K562 (cell line): ENCODE data around the gene TK1. TPM values are rescaled to one million over a fixed set of nuclear protein-coding genes. Genes with fewer than 3 reads are reported as not detected.

ENCODE experiments used
- ATF1 ChIP-seq, 2 experiments: fragments of 450-650 bp in 1 of 2; IDR thresholded peaks; 2 replicates each; pipeline ENCODE4 v1.6.1; 2016; ENCODE audit warnings: missing compliant biosample characterization in 1 of 2, missing genetic modification characterization in 1 of 2
- JUND ChIP-seq, 2 experiments: IDR thresholded peaks; 2 replicates in 1 of 2; 3 replicates in 1 of 2; pipeline ENCODE4 v1.6.1; 2011; ENCODE audit warnings: borderline replicate concordance in 2 of 2, low read depth in 2 of 2, low read length in 2 of 2, improper control_type of control experiment in 1 of 2, missing biosample characterization in 1 of 2, missing genetic modification characterization in 1 of 2, missing genetic modification reagents in 1 of 2
- KHSRP ChIP-seq: fragments of 450-650 bp; IDR thresholded peaks from 2 replicates; pipeline ENCODE4 v1.6.1; 2017
- KLF6 ChIP-seq: fragments of 250-450 bp; sonication (Bioruptor Pico); IDR thresholded peaks from 2 replicates; pipeline ENCODE4 v1.4.0; 2020; ENCODE audit warnings: mild to moderate bottlenecking, moderate library complexity, borderline replicate concordance
- MAFG ChIP-seq: fragments of 450-650 bp; conservative IDR thresholded peaks from 2 replicates; pipeline ENCODE4 v1.6.1; 2016; ENCODE audit warnings: missing genetic modification characterization, missing compliant biosample characterization
- MAZ ChIP-seq, 2 experiments: fragments of 450-650 bp in 1 of 2; sonication (generic) in 1 of 2; formaldehyde crosslinking; IDR thresholded peaks in 1 of 2; conservative IDR thresholded peaks in 1 of 2; 2 replicates each; pipeline versions ENCODE4 v1.4.0 to v1.5.0; 2020; ENCODE audit warnings: mild to moderate bottlenecking in 1 of 2, missing genetic modification reagents in 1 of 2
- PHF21A ChIP-seq: fragments of 450-650 bp; IDR thresholded peaks from 2 replicates; pipeline ENCODE4 v1.6.1; 2017; ENCODE audit warnings: low read depth, borderline replicate concordance
- RBFOX2 ChIP-seq: fragments of 200-400 bp; formaldehyde crosslinking; IDR thresholded peaks from 2 replicates; pipeline ENCODE4 v1.6.1; 2017; ENCODE audit warnings: low read depth, mild to moderate bottlenecking, low read length, moderate library complexity
- TBP ChIP-seq: optimal IDR thresholded peaks from 2 replicates; pipeline ENCODE3; 2011; ENCODE audit warnings: low read depth, low read length, improper control_type of control experiment
- ZNF316 ChIP-seq: fragments of 450-650 bp; IDR thresholded peaks from 2 replicates; pipeline ENCODE4 v1.6.1; 2016
- polyA plus RNA-seq, 8 experiments: library from polyadenylated mRNA; depleted of rRNA in 4 of 8; stranded (reverse) in 5 of 8; unstranded in 3 of 8; fragments of >200 nt; fragmentation: Nextera tagmentation in 2 of 8; fragmentation: Illumina TruSeq in 1 of 8; extraction: Ambion mirVana in 2 of 8; extraction: Trizol in 1 of 8; gene quantifications; 2 replicates each; pipeline versions ENCODE4 v1.2.1 to v1.2.3, GENCODE V29; 2011 to 2014; ENCODE audit warnings: inconsistent platforms in 1 of 8, missing spikeins in 1 of 8
- total RNA-seq, 7 experiments: library from RNA; depleted of rRNA in 6 of 7; stranded (reverse); fragments of >200 nt in 6 of 7; fragmentation: Illumina TruSeq in 2 of 7; extraction: Trizol in 2 of 7; gene quantifications; 2 replicates each; pipeline versions ENCODE4 v1.2.1 to v1.2.3, GENCODE V29; 2011 to 2021; ENCODE audit warnings: low replicate concordance in 1 of 7
- TF ChIP-seq, protein P1 (sequence below), 3 experiments: IDR thresholded peaks in 2 of 3; conservative IDR thresholded peaks in 1 of 3; 2 replicates each; pipeline ENCODE4 v1.5.1; 2011 to 2012; ENCODE audit warnings: low read length in 3 of 3, mild to moderate bottlenecking in 3 of 3, control low read depth in 2 of 3, improper control_type of control experiment in 1 of 3, inconsistent platforms in 1 of 3, low read depth in 1 of 3, mixed read lengths in 1 of 3, moderate library complexity in 1 of 3; ENCODE audit not compliant: insufficient read depth in 2 of 3
- TF ChIP-seq, protein P2 (sequence below): IDR thresholded peaks from 2 replicates; pipeline ENCODE4 v1.6.1; 2011; ENCODE audit warnings: borderline replicate concordance, low read depth, mild to moderate bottlenecking, moderate library complexity, low read length; ENCODE audit not compliant: insufficient read depth, poor library complexity, severe bottlenecking
- TF ChIP-seq, protein P3 (sequence below): fragments of 450-650 bp; formaldehyde crosslinking; IDR thresholded peaks from 2 replicates; pipeline ENCODE4 v1.4.0; 2020; ENCODE audit warnings: mild to moderate bottlenecking, moderate library complexity
- TF ChIP-seq, protein P4 (sequence below): fragments of 450-650 bp; formaldehyde crosslinking; IDR thresholded peaks from 2 replicates; pipeline ENCODE4 v1.4.0; 2022; ENCODE audit warnings: mild to moderate bottlenecking, moderate library complexity
- TF ChIP-seq, protein P5 (sequence below): fragments of 250-450 bp; sonication (Bioruptor Pico); IDR thresholded peaks from 2 replicates; pipeline ENCODE4 v1.8.0; 2022; ENCODE audit warnings: inconsistent platforms
- TF ChIP-seq, protein P6 (sequence below), 3 experiments: fragments of 200-800 bp in 1 of 3; sonication (Bioruptor generic) in 1 of 3; sonication (generic) in 1 of 3; formaldehyde crosslinking in 1 of 3; IDR thresholded peaks; 2 replicates each; pipeline versions ENCODE4 v1.6.1 to v1.8.0; 2016 to 2022; ENCODE audit warnings: mild to moderate bottlenecking in 2 of 3, missing compliant biosample characterization in 2 of 3, missing genetic modification characterization in 2 of 3, missing genetic modification reagents in 1 of 3

The TK1 gene
- total and polyA plus RNA-seq, 9 of the 15 experiments (the other 6 are each of a cell fraction or from before 2014, with no cell fraction given), result 8.4 to 280 (median 103) TPM

DNA sequence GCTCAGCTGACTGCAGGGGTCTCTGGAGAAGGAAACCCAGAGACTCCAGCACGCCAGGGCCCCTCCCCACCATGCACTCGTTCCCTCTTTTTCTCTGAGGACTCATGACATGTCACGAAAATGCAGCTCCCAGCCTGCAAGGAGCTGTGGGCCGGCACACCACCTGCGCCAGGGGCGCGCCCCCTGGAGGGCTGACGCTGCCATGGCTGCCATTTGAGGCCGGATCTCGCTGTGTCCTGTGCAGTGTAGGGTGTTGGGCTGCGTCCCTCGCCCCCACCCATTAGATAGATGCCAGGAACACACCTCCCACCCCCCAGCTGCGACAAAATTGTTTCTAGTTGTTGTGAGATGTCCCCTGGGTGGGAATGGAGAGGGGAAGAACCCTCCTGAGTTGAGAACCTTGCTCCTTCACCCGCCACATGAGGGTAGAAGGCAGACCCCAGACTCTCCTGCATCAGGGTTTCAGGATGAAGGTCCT is 10.3 kb downstream of the TK1 start (continued):
- TF ChIP-seq, protein P1, sequence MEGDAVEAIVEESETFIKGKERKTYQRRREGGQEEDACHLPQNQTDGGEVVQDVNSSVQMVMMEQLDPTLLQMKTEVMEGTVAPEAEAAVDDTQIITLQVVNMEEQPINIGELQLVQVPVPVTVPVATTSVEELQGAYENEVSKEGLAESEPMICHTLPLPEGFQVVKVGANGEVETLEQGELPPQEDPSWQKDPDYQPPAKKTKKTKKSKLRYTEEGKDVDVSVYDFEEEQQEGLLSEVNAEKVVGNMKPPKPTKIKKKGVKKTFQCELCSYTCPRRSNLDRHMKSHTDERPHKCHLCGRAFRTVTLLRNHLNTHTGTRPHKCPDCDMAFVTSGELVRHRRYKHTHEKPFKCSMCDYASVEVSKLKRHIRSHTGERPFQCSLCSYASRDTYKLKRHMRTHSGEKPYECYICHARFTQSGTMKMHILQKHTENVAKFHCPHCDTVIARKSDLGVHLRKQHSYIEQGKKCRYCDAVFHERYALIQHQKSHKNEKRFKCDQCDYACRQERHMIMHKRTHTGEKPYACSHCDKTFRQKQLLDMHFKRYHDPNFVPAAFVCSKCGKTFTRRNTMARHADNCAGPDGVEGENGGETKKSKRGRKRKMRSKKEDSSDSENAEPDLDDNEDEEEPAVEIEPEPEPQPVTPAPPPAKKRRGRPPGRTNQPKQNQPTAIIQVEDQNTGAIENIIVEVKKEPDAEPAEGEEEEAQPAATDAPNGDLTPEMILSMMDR (IDR thresholded peaks at IDR 0.05 in 2 of 3, conservative IDR thresholded peaks at IDR 0.05 in 1 of 3; ENCODE audit: insufficient read depth in 2 of 3, low read depth in 1 of 3, low read length in 3 of 3), result peak; percentile 92 to 97 (median 94)
- TF ChIP-seq ZNF316 (no peak), ATF1 (CRISPR knock-in tag; IDR thresholded peaks at IDR 0.05) (no peak), ATF1 (tag; IDR thresholded peaks at IDR 0.05) (peak; percentile 32; the same call in 1 of the 2 replicates), KHSRP (no peak), KLF6 (CRISPR knock-in tag) (no peak), PHF21A (0 out of 2 replicates have a peak, but pooled peaks have one; percentile 50), RBFOX2 (peak; percentile 63; the same call in 1 of the 2 replicates), TBP (no peak), JUND (IDR thresholded peaks at IDR 0.05; ENCODE audit: borderline replicate concordance, low read depth, low read length) (peak; percentile 51), JUND (tag; IDR thresholded peaks at IDR 0.05; ENCODE audit: borderline replicate concordance, low read depth, low read length) (no peak), MAZ (CRISPR knock-in tag; conservative IDR thresholded peaks at IDR 0.05 in 1 of 2, IDR thresholded peaks at IDR 0.05 in 1 of 2) (peak in 1 of 2 experiments; percentile 55; a peak in 2 of 4 replicates), MAFG (no peak)
- TF ChIP-seq, protein P2, sequence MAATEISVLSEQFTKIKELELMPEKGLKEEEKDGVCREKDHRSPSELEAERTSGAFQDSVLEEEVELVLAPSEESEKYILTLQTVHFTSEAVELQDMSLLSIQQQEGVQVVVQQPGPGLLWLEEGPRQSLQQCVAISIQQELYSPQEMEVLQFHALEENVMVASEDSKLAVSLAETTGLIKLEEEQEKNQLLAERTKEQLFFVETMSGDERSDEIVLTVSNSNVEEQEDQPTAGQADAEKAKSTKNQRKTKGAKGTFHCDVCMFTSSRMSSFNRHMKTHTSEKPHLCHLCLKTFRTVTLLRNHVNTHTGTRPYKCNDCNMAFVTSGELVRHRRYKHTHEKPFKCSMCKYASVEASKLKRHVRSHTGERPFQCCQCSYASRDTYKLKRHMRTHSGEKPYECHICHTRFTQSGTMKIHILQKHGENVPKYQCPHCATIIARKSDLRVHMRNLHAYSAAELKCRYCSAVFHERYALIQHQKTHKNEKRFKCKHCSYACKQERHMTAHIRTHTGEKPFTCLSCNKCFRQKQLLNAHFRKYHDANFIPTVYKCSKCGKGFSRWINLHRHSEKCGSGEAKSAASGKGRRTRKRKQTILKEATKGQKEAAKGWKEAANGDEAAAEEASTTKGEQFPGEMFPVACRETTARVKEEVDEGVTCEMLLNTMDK, result peak; percentile 89
- TF ChIP-seq, protein P3, sequence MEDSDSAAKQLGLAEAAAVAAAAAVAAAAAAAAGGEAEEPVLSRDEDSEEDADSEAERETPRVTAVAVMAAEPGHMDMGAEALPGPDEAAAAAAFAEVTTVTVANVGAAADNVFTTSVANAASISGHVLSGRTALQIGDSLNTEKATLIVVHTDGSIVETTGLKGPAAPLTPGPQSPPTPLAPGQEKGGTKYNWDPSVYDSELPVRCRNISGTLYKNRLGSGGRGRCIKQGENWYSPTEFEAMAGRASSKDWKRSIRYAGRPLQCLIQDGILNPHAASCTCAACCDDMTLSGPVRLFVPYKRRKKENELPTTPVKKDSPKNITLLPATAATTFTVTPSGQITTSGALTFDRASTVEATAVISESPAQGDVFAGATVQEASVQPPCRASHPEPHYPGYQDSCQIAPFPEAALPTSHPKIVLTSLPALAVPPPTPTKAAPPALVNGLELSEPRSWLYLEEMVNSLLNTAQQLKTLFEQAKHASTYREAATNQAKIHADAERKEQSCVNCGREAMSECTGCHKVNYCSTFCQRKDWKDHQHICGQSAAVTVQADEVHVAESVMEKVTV, result peak; percentile 69; the same call in 1 of the 2 replicates
- TF ChIP-seq, protein P4, sequence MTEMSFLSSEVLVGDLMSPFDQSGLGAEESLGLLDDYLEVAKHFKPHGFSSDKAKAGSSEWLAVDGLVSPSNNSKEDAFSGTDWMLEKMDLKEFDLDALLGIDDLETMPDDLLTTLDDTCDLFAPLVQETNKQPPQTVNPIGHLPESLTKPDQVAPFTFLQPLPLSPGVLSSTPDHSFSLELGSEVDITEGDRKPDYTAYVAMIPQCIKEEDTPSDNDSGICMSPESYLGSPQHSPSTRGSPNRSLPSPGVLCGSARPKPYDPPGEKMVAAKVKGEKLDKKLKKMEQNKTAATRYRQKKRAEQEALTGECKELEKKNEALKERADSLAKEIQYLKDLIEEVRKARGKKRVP, result no peak
- TF ChIP-seq, protein P5, sequence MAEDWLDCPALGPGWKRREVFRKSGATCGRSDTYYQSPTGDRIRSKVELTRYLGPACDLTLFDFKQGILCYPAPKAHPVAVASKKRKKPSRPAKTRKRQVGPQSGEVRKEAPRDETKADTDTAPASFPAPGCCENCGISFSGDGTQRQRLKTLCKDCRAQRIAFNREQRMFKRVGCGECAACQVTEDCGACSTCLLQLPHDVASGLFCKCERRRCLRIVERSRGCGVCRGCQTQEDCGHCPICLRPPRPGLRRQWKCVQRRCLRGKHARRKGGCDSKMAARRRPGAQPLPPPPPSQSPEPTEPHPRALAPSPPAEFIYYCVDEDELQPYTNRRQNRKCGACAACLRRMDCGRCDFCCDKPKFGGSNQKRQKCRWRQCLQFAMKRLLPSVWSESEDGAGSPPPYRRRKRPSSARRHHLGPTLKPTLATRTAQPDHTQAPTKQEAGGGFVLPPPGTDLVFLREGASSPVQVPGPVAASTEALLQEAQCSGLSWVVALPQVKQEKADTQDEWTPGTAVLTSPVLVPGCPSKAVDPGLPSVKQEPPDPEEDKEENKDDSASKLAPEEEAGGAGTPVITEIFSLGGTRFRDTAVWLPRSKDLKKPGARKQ (CRISPR knock-in tag), result no peak
- TF ChIP-seq, protein P6, sequence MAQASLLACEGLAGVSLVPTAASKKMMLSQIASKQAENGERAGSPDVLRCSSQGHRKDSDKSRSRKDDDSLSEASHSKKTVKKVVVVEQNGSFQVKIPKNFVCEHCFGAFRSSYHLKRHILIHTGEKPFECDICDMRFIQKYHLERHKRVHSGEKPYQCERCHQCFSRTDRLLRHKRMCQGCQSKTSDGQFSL (CRISPR knock-in tag; IDR thresholded peaks at IDR 0.05), result 0 out of 2 replicates have a peak, but pooled peaks have one; percentile 37
- TF ChIP-seq, protein P6 (tag; IDR thresholded peaks at IDR 0.05), result no peak
